ENCODE data around the gene SPAG16.

Gene SPAG16

GRCh38 chr2:213285404-213285803 is 1.1 kb downstream of the SPAG16 start:
- Histone ChIP-seq H3K27me3 (ENCODE audit: insufficient read depth, low read depth, severe bottlenecking) (no peaks in the 10 kb centered on the region), H3K27ac (peak overlapping the region; percentile 80)

DNA sequence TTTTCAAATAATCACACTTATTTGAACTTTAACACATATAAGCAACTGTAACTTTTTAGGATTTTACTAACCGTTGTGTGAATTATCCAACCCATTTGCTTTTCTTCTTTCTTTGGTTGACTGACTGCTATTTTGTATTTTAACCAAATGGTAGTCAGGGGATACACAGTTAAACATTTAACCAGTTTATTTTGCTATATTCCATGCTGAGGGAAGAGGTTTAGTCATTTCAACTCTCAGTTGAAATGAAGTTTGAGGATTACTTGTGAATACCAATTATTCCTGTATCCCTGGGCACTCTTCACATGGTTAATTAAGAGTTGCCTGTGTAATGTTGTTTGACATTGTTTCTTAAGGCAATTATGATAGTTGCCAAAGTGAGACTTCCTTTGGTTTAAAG is 1.9 kb downstream of the SPAG16 start:
- no peak for TF ChIP-seq CTCF (IDR thresholded peaks at IDR 0.05; ENCODE audit: low read depth, low read length)
- peak overlapping the region; percentile 34 for H3K27ac ChIP-seq
- DNase-seq: no peak
- 0 out of 2 replicates have a peak overlapping the region, but pooled peaks have one; percentile 91 for H3K4me3 ChIP-seq (ENCODE audit: low read depth, low read length)
- H3K9me3 ChIP-seq (ENCODE audit: severe bottlenecking): no peaks in the 10 kb centered on the region
- no peaks in the 10 kb centered on the region for H3K36me3 ChIP-seq
- H3K27me3 ChIP-seq (ENCODE audit: insufficient read depth, low read depth, severe bottlenecking): no peaks in the 10 kb centered on the region

More at GRCh38 chr2:213285404-213285803, 1.1 kb downstream of the SPAG16 start:
- peak; percentile 38 for DNase-seq
- peak overlapping the region; percentile 91 for H3K4me3 ChIP-seq (ENCODE audit: low read depth, low read length)
- no peaks in the 10 kb centered on the region for H3K9me3 ChIP-seq (ENCODE audit: severe bottlenecking)
- no peak for TF ChIP-seq CTCF (IDR thresholded peaks at IDR 0.05; ENCODE audit: low read depth, low read length)
- no peaks in the 10 kb centered on the region for H3K36me3 ChIP-seq

GRCh38 chr2:213288913-213289700 is 4.8 kb downstream of the SPAG16 start:
- H3K27me3 ChIP-seq (ENCODE audit: insufficient read depth, low read depth, severe bottlenecking): no peaks in the 10 kb centered on the region
- no peaks in the 10 kb centered on the region for H3K9me3 ChIP-seq (ENCODE audit: severe bottlenecking)
- DNase-seq: no peak
- H3K36me3 ChIP-seq: no peaks in the 10 kb centered on the region
- H3K4me3 ChIP-seq (ENCODE audit: low read depth, low read length): no peak overlapping the region
- TF ChIP-seq CTCF (IDR thresholded peaks at IDR 0.05; ENCODE audit: low read depth, low read length): no peak
- no peak overlapping the region for H3K27ac ChIP-seq

DNA sequence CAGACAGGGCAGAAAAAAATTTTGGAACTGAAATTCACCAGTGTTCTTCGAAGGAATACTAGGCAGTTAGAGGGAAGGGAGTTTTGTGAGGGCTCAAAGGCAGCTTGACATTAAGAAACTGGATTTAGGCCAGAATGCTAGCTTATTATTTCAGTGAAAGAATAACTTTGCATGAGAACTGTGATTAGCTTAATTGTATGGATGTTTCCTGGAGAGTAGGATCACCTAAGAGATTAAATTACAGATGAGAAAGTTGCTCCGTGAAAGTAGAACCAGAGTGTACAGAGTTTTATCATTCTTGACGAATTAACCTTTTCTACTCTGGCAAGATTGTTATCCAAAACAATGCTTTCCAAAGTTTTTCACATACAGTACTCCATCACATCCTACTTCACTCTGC is 6.2 kb downstream of the SPAG16 start:
- Histone ChIP-seq H3K27me3 (ENCODE audit: insufficient read depth, low read depth, severe bottlenecking) (no peaks in the 10 kb centered on the region), H3K27ac (no peak overlapping the region), H3K9me3 (ENCODE audit: severe bottlenecking) (no peaks in the 10 kb centered on the region), H3K4me3 (ENCODE audit: low read depth, low read length) (no peak overlapping the region), H3K36me3 (no peaks in the 10 kb centered on the region)
- DNase-seq: no peak
- no peak for TF ChIP-seq CTCF (IDR thresholded peaks at IDR 0.05; ENCODE audit: low read depth, low read length)

- Histone ChIP-seq H3K36me3 (peaks cover 15% of the 10 kb centered on the region), H3K9me3 (ENCODE audit: severe bottlenecking) (no peaks in the 10 kb centered on the region), H3K27ac (no peak overlapping the region), H3K4me3 (ENCODE audit: low read depth, low read length) (no peak overlapping the region), H3K27me3 (ENCODE audit: insufficient read depth, low read depth, severe bottlenecking) (no peaks in the 10 kb centered on the region)
- no peak for TF ChIP-seq CTCF (IDR thresholded peaks at IDR 0.05; ENCODE audit: low read depth, low read length)
- DNase-seq: no peak
Observed at GRCh38 chr2:213296270-213296669, 12.0 kb downstream of the SPAG16 start.

Measured in WERI-Rb-1 (cell line).